ENCODE measurements around the gene OCEL1.

DNA sequence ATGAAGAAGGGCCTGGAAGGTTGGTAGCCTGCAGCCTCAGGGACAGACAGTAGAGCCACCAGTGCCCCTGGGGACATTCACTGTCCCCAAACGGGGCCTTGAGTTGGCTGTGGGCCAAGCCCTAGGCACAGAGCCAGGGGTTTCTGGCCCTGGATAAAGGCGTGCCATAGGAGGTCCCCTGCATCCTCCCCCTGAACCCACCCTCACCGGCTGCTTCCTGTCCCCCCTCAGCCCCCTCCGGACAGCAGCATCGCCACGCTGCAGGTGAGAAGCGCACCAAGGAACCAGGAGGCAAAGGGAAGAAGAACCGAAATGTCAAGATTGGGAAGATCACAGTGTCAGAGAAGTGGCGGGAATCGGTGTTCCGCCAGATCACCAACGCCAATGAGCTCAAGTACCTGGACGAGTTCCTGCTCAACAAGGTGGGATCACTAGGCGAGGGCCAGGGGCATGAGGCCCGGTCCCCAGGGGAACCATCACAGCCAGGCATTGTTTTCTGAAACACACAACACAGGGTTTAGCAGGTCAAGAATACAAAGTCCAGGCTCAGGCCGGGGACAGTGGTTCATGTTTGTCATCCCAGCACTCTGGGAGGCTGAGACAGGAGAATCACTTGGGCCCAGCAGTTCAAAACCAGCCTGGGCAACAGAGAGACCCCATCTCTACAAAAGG, 25.5 kb upstream of the OCEL1 start:
- TF ChIP-seq EZH2 (IDR thresholded peaks at IDR 0.05; ENCODE audit: borderline replicate concordance, insufficient read depth, low read length, poor library complexity, severe bottlenecking) (no peak), RAD21 (conservative IDR thresholded peaks at IDR 0.05) (no peak), SMC3 (conservative IDR thresholded peaks at IDR 0.05; ENCODE audit: poor library complexity) (no peak)
- TF ChIP-seq, protein P1, sequence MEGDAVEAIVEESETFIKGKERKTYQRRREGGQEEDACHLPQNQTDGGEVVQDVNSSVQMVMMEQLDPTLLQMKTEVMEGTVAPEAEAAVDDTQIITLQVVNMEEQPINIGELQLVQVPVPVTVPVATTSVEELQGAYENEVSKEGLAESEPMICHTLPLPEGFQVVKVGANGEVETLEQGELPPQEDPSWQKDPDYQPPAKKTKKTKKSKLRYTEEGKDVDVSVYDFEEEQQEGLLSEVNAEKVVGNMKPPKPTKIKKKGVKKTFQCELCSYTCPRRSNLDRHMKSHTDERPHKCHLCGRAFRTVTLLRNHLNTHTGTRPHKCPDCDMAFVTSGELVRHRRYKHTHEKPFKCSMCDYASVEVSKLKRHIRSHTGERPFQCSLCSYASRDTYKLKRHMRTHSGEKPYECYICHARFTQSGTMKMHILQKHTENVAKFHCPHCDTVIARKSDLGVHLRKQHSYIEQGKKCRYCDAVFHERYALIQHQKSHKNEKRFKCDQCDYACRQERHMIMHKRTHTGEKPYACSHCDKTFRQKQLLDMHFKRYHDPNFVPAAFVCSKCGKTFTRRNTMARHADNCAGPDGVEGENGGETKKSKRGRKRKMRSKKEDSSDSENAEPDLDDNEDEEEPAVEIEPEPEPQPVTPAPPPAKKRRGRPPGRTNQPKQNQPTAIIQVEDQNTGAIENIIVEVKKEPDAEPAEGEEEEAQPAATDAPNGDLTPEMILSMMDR (IDR thresholded peaks at IDR 0.05; ENCODE audit: poor library complexity, severe bottlenecking), result no peak
